A549 (cell line): ENCODE data around the gene ANO3.

Experiments used
- EP300 ChIP-seq, 2 experiments: fragments of >200 bp; sonication (Bioruptor Twin); formaldehyde crosslinking; IDR thresholded peaks; 2 replicates in 1 of 2; 3 replicates in 1 of 2; pipeline ENCODE4 v1.6.1; 2016 to 2017
- HDAC2 ChIP-seq: fragments of 200-600 bp; sonication (generic); IDR thresholded peaks from 2 replicates; pipeline ENCODE4 v1.6.1; 2016
- MYC ChIP-seq: IDR thresholded peaks from 2 replicates; pipeline ENCODE4 v1.6.1; 2012; ENCODE audit warnings: mild to moderate bottlenecking, inconsistent platforms, low read length, improper control_type of control experiment, borderline replicate concordance
- NPAS2 ChIP-seq: fragments of 250-450 bp; sonication (Bioruptor Pico); IDR thresholded peaks from 2 replicates; pipeline ENCODE4 v1.8.0; 2022; ENCODE audit warnings: mild to moderate bottlenecking, moderate library complexity, borderline replicate concordance
- POLR2A ChIP-seq: IDR thresholded peaks from 2 replicates; pipeline ENCODE4 v1.6.1; 2012; ENCODE audit warnings: mild to moderate bottlenecking, low read length
- RAD21 ChIP-seq, 2 experiments: fragments of >200 bp in 1 of 2; sonication (Bioruptor Twin) in 1 of 2; formaldehyde crosslinking in 1 of 2; IDR thresholded peaks in 1 of 2; conservative IDR thresholded peaks in 1 of 2; 2 replicates in 1 of 2; 3 replicates in 1 of 2; pipeline ENCODE4 v1.6.1; 2012 to 2018; ENCODE audit warnings: inconsistent platforms in 1 of 2
- REST ChIP-seq: fragments of 200-600 bp; sonication (generic); IDR thresholded peaks from 2 replicates; pipeline ENCODE4 v1.6.1; 2016; ENCODE audit warnings: antibody characterized with exemption, mild to moderate bottlenecking, moderate library complexity
- RFX5 ChIP-seq: fragments of 450-650 bp; IDR thresholded peaks from 2 replicates; pipeline ENCODE4 v1.7.1; 2014; ENCODE audit warnings: antibody characterized with exemption, mild to moderate bottlenecking, moderate library complexity
- TP53 ChIP-seq: fragments of 250-450 bp; sonication (Bioruptor Pico); IDR thresholded peaks from 2 replicates; pipeline ENCODE4 v1.5.0; 2021; ENCODE audit warnings: mild to moderate bottlenecking, moderate library complexity
- USF2 ChIP-seq: fragments of 450-650 bp; IDR thresholded peaks from 2 replicates; pipeline ENCODE4 v1.6.1; 2014; ENCODE audit warnings: antibody characterized with exemption
- TF ChIP-seq, protein P1 (sequence below): fragments of >200 bp; sonication (Bioruptor Twin); formaldehyde crosslinking; IDR thresholded peaks from 3 replicates; pipeline ENCODE4 v1.5.1; 2016

GRCh38 chr11:26698224-26698623 lies 366.3 kb downstream of the ANO3 start:
- TF ChIP-seq RFX5 (no peak), TP53 (CRISPR knock-in tag) (no peak), HDAC2 (no peak), USF2 (no peak), EP300 (IDR thresholded peaks at IDR 0.05) (no peak), NPAS2 (CRISPR knock-in tag) (no peak), RAD21 (conservative IDR thresholded peaks at IDR 0.05 in 1 of 2, IDR thresholded peaks at IDR 0.05 in 1 of 2) (no peak), MYC (no peak), REST (no peak), POLR2A (no peak)
- TF ChIP-seq, protein P1, sequence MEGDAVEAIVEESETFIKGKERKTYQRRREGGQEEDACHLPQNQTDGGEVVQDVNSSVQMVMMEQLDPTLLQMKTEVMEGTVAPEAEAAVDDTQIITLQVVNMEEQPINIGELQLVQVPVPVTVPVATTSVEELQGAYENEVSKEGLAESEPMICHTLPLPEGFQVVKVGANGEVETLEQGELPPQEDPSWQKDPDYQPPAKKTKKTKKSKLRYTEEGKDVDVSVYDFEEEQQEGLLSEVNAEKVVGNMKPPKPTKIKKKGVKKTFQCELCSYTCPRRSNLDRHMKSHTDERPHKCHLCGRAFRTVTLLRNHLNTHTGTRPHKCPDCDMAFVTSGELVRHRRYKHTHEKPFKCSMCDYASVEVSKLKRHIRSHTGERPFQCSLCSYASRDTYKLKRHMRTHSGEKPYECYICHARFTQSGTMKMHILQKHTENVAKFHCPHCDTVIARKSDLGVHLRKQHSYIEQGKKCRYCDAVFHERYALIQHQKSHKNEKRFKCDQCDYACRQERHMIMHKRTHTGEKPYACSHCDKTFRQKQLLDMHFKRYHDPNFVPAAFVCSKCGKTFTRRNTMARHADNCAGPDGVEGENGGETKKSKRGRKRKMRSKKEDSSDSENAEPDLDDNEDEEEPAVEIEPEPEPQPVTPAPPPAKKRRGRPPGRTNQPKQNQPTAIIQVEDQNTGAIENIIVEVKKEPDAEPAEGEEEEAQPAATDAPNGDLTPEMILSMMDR: no peak
